T47D (cell line): ENCODE results near the gene MSL3B.

Source experiments
- DNase-seq, 2 experiments: peaks; one replicate each; pipeline versions ENCODE4 v3.0.0 to v3.0.0-alpha.2; 2011 to 2012; ENCODE audit warnings: low read depth in 1 of 2, low spot score in 1 of 2
- JUND ChIP-seq: IDR thresholded peaks from 2 replicates; pipeline ENCODE4 v1.6.1; 2012; ENCODE audit warnings: low read depth
- in situ Hi-C: cut with HindIII; loops from 2 replicates; pipeline ENCODE4 v1.10.0; 2016; ENCODE audit warnings: low sequenced_read_pairs, low pct_unique_long_range_greater_than_20kb

The MSL3B gene

GRCh38 chr2:233865838-233866237, 2.3 kb downstream of the MSL3B start:
- TF ChIP-seq JUND = no peak
- in situ Hi-C loops = no loop called here
- DNase-seq = no peak

GRCh38 chr2:233862261-233862768, 5.9 kb downstream of the MSL3B start:
- peak in 1 of 2 experiments; percentile 33 for DNase-seq
- in situ Hi-C loops = no loop called here
- TF ChIP-seq JUND = no peak

- in situ Hi-C loops = no loop called here
- TF ChIP-seq JUND = no peak
- no peak for DNase-seq
Measured at GRCh38 chr2:233858331-233858730, 9.9 kb downstream of the MSL3B start.

- in situ Hi-C loops = no loop called here
- TF ChIP-seq JUND = no peak
- peak; percentile 16 to 62 for DNase-seq
Measured at GRCh38 chr2:233857511-233858141, 10.6 kb downstream of the MSL3B start.

GRCh38 chr2:233856184-233856583, 12.0 kb downstream of the MSL3B start:
- in situ Hi-C loops = no loop called here
- no peak for DNase-seq
- no peak for TF ChIP-seq JUND

GRCh38 chr2:233855345-233855744, 12.8 kb downstream of the MSL3B start:
- TF ChIP-seq JUND = no peak
- DNase-seq = no peak
- in situ Hi-C loops = no loop called here

GRCh38 chr2:233854241-233854981, 13.8 kb downstream of the MSL3B start, which contains the start of gene HJURP:
Gene HJURP (minus strand): TSS chr2:233854535. CDS start chr2:233854500, 35 bp downstream.
- TF ChIP-seq JUND = no peak
- in situ Hi-C loops = no loop called here
- DNase-seq = peak; percentile 94 to 96

- in situ Hi-C loops = no loop called here
- no peak for DNase-seq
- TF ChIP-seq JUND = no peak
Measured at GRCh38 chr2:233853883-233854240, 14.3 kb downstream of the MSL3B start.

- in situ Hi-C loops = no loop called here
- DNase-seq = no peak
- TF ChIP-seq JUND = no peak
Measured at GRCh38 chr2:233853353-233853752, 14.8 kb downstream of the MSL3B start.

GRCh38 chr2:233852056-233852455, 16.1 kb downstream of the MSL3B start:
- DNase-seq = no peak
- TF ChIP-seq JUND = no peak
- in situ Hi-C loops = no loop called here

GRCh38 chr2:233851169-233851568, 17.0 kb downstream of the MSL3B start:
- no peak for DNase-seq
- in situ Hi-C loops = no loop called here
- TF ChIP-seq JUND = no peak

GRCh38 chr2:233850745-233851144, 17.4 kb downstream of the MSL3B start:
- TF ChIP-seq JUND = no peak

GRCh38 chr2:233849607-233850271, 18.4 kb downstream of the MSL3B start:
- in situ Hi-C loops = no loop called here
- no peak for DNase-seq
- TF ChIP-seq JUND = no peak

More at GRCh38 chr2:233850745-233851144, 17.4 kb downstream of the MSL3B start:
- in situ Hi-C loops = no loop called here
- DNase-seq = no peak
